ENCODE data around the gene TMEM132E.

DNA sequence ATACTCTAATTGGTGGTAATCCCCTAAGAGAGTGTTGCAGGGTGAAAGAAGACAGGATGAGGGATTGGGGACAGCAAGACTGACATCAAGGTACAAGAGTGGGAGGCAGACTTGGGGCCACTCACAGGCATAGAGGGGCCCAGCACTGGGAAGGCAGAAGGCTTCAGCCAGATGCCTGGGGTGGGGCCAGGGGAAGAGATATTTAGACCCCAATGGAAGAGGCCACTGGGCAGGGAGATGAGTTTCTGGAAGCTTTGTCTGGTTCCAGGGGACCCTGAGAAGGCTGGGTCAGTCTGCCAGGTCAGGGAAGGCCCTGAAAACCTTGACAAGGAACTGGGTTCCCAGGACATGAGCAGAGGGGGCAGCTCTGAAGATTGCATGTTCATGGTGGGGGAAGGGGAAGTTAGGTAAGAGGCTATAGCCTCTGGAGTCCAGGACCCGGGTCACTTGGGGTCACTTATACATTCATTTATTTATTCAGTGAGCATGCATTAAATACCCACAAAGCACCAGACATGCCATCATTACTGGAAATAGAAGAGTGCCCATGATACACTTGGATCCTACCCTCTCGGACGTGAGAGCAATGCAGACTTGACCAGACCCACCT lies 92.9 kb downstream of the TMEM132E start:
- TF ChIP-seq, protein P1, sequence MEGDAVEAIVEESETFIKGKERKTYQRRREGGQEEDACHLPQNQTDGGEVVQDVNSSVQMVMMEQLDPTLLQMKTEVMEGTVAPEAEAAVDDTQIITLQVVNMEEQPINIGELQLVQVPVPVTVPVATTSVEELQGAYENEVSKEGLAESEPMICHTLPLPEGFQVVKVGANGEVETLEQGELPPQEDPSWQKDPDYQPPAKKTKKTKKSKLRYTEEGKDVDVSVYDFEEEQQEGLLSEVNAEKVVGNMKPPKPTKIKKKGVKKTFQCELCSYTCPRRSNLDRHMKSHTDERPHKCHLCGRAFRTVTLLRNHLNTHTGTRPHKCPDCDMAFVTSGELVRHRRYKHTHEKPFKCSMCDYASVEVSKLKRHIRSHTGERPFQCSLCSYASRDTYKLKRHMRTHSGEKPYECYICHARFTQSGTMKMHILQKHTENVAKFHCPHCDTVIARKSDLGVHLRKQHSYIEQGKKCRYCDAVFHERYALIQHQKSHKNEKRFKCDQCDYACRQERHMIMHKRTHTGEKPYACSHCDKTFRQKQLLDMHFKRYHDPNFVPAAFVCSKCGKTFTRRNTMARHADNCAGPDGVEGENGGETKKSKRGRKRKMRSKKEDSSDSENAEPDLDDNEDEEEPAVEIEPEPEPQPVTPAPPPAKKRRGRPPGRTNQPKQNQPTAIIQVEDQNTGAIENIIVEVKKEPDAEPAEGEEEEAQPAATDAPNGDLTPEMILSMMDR (IDR thresholded peaks at IDR 0.05): no peak
- TF ChIP-seq POLR2AphosphoS5 (IDR thresholded peaks at IDR 0.05; ENCODE audit: insufficient read depth in 1 of 2, low read depth in 1 of 2): no peak
- TF ChIP-seq POLR2A (IDR thresholded peaks at IDR 0.05): no peak

All from vagina (tissue), 2 donors.